HG03432 (cell line): ENCODE data around the gene NUTF2.

Experiments
- ATAC-seq: cut with Tn5 transposase; IDR thresholded peaks from one replicate; pipeline ENCODE4 v1.9.1; 2021; ENCODE audit warnings: mild to moderate bottlenecking, moderate library complexity; ENCODE audit not compliant: unreplicated experiment

The NUTF2 gene

GRCh38 chr16:67846320-67847063 is at the start of gene NUTF2:
Gene NUTF2, plus strand, starts transcription at chr16:67846933. Its CDS starts 18,198 bp downstream, at chr16:67865131.
- ATAC-seq: peak; percentile 64

GRCh38 chr16:67800338-67800926 is 46.3 kb upstream of the NUTF2 start:
- ATAC-seq: no peak

GRCh38 chr16:67801241-67801640 is 45.5 kb upstream of the NUTF2 start:
- no peak for ATAC-seq

GRCh38 chr16:67801883-67802282 is 44.9 kb upstream of the NUTF2 start:
- no peak for ATAC-seq

- no peak for ATAC-seq
Observed at GRCh38 chr16:67803894-67804293, 42.8 kb upstream of the NUTF2 start.

GRCh38 chr16:67804853-67805542 is 41.7 kb upstream of the NUTF2 start:
- no peak for ATAC-seq

- ATAC-seq: no peak
Observed at GRCh38 chr16:67805718-67806427, 40.9 kb upstream of the NUTF2 start.

GRCh38 chr16:67806428-67807147 is 40.1 kb upstream of the NUTF2 start, which contains the start of the genes RANBP10 and TSNAXIP1:
Gene RANBP10, minus strand, starts transcription at chr16:67806560. Its CDS starts 24 bp downstream, at chr16:67806536.
Gene TSNAXIP1, plus strand, starts transcription at chr16:67806889. Its CDS starts 261 bp downstream, at chr16:67807150.
- peak; percentile 90 for ATAC-seq

- no peak for ATAC-seq
Observed at GRCh38 chr16:67807148-67807682, 39.5 kb upstream of the NUTF2 start.

- no peak for ATAC-seq
Observed at GRCh38 chr16:67811899-67812298, 34.8 kb upstream of the NUTF2 start.

- no peak for ATAC-seq
Observed at GRCh38 chr16:67814567-67814966, 32.2 kb upstream of the NUTF2 start.

GRCh38 chr16:67820608-67821259 is 26.0 kb upstream of the NUTF2 start:
- no peak for ATAC-seq

GRCh38 chr16:67822511-67822910 is 24.2 kb upstream of the NUTF2 start:
- ATAC-seq: no peak

GRCh38 chr16:67825119-67825518 is 21.6 kb upstream of the NUTF2 start:
- ATAC-seq: no peak

GRCh38 chr16:67825906-67826305 is 20.8 kb upstream of the NUTF2 start:
- ATAC-seq: no peak

GRCh38 chr16:67828651-67829050 is 18.1 kb upstream of the NUTF2 start:
- ATAC-seq: no peak

GRCh38 chr16:67833030-67833414 is 13.7 kb upstream of the NUTF2 start:
- no peak for ATAC-seq

- peak; percentile 96 for ATAC-seq
Observed at GRCh38 chr16:67833415-67834241, 13.1 kb upstream of the NUTF2 start.

GRCh38 chr16:67834242-67834614 is 12.5 kb upstream of the NUTF2 start:
- ATAC-seq: no peak
